Measurements from ENCODE around the gene TMPRSS12.
A peak's percentile ranks its signal among the peaks of the same experiment; 100 is the strongest.

TMPRSS12 gene

GRCh38 chr12:50936821-50937530 lies 94.2 kb downstream of the TMPRSS12 start:
- no peak overlapping the region for H3K27ac ChIP-seq (ENCODE audit: insufficient read depth in 1 of 2, low read depth in 1 of 2, low read length in 2 of 2, poor library complexity in 1 of 2, severe bottlenecking in 2 of 2)
- H3K9me3 ChIP-seq (ENCODE audit: control extremely low read depth in 1 of 5, control insufficient read depth in 4 of 5, insufficient read depth in 2 of 5, low read depth in 1 of 5, low read length in 4 of 5) = peaks cover 0 to 15% (median 6%) of the 10 kb centered on the region in 5 experiments
- H3K4me3 ChIP-seq (ENCODE audit: control insufficient read depth in 1 of 7, extremely low read depth in 1 of 7, insufficient read depth in 4 of 7, low read depth in 2 of 7, low read length in 6 of 7) = no peak overlapping the region
- 75% methylated on average over 8 of the region's 9 CpGs for WGBS (ENCODE audit: insufficient coverage)
- no peaks in the 10 kb centered on the region for H3K27me3 ChIP-seq (replicated peaks in 2 of 5; ENCODE audit: control insufficient read depth in 4 of 5, insufficient read depth in 5 of 5, low read length in 4 of 5)
- peak; percentile 50 to 90 (median 78) for DNase-seq
- ChIA-PET POLR2A (no interaction called here), CTCF (interaction anchor here (0.9 kb wide), 1 partner anchor 10 kb away, joined by 3 read pairs; no protein-coding TSS in a partner anchor)
- H3K4me1 ChIP-seq (ENCODE audit: control extremely low read depth in 1 of 4, control insufficient read depth in 4 of 4, insufficient read depth in 4 of 4, low read length in 3 of 4) = peaks cover 8 to 43% (median 32%) of the 10 kb centered on the region in 4 experiments
- H3K36me3 ChIP-seq (ENCODE audit: control insufficient read depth in 4 of 4, insufficient read depth in 4 of 4, low read length in 3 of 4) = peaks cover 0 to 5% (median under 1%) of the 10 kb centered on the region in 4 experiments
